HG03097 (cell line): ENCODE data around the gene MAP3K5.
"Not testable (repeated sequence)": the region's sequence is repeated elsewhere in the genome, so short reads cannot be mapped to it uniquely, and the experiment has no call there.

ENCODE experiments used
- ATAC-seq: cut with Tn5 transposase; IDR thresholded peaks from one replicate; pipeline ENCODE4 v1.9.1; 2021; ENCODE audit not compliant: unreplicated experiment, low FRiP score

Gene MAP3K5

GRCh38 chr6:136586295-136586694 is 206.0 kb downstream of the MAP3K5 start:
- no peak for ATAC-seq

DNA sequence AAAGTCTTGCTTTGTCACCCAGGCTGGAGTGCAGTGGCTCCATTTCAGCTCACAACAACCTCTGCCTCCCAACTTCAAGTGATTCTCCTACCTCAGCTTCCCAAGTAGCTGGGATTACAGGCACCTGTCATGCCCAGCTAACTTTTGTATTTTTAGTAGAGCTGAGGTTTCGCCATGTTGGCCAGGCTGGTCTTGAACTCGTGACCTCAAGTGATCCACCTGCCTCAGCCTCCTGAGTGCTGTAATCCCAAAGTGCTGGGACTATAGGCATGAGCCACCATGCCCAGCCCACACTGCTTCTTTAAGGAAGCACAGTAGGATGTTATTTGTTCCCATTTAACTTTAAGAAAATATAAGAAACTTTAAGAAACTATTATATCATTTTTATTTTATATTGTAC is 206.8 kb downstream of the MAP3K5 start:
- not testable (repeated sequence) for ATAC-seq

DNA sequence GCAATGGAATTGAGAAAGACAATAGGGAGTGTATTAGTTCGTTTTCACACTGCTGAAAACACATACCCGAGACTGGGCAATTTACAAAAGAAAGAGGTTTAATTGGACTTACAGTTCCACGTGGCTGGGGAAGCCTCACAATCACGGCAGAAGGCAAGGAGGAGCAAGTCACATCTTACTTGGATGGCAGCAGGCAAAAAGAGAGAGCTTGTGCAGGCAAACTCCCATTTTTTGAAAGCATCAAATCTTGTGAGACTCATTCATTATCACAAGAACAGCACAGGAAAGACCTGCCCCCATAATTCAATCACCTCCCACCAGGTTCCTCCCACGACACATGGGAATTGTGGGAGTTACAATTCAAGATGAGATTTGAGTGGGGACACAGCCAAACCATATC is 208.0 kb downstream of the MAP3K5 start:
- not testable (repeated sequence) for ATAC-seq

- no peak for ATAC-seq
These were observed 209.4 kb downstream of the MAP3K5 start for GRCh38 chr6:136582711-136583471.

GRCh38 chr6:136579800-136580199 is 212.5 kb downstream of the MAP3K5 start:
- no peak for ATAC-seq

- no peak for ATAC-seq
These were observed 215.5 kb downstream of the MAP3K5 start for GRCh38 chr6:136576821-136577220.

- ATAC-seq = no peak
These were observed 220.8 kb downstream of the MAP3K5 start for GRCh38 chr6:136571496-136571895.

DNA sequence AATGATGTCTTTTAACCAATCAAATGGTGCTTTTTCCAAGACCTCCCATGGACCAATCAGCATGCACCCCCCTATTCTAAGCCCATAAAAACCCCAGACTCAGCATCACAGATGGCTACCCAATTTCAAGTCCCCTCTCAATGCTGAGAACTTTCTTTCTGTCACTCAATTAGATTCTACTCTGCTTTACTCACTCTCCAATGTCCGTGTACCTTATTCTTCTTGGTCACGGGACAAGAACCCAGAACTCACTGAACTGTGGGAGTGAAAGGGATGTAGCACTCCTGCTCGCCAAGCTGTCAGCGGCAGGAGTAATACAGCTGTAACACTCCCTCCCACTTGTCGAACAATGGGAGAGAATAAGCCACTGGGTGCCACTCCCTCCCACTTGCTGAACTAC is 221.2 kb downstream of the MAP3K5 start:
- no peak for ATAC-seq

DNA sequence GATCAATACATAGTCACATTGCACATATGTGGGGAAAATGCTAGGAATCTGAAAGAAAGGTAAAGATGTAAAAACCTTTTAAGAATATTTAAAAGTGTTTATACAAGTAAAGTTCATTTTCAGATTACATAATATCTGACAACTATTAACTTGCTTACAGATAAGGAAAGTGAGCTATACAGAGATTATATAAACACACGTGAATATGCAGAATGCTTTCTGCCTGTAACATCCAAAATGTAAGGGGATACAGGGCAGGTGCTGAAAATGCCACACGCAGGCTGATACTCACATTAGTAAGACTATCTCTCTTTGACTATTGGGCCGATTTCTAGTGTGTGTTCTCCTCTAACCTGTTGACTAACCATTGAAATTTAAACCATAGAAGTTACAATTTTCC is 224.1 kb downstream of the MAP3K5 start:
- no peak for ATAC-seq

GRCh38 chr6:136567688-136568087 is 224.6 kb downstream of the MAP3K5 start:
- no peak for ATAC-seq

DNA sequence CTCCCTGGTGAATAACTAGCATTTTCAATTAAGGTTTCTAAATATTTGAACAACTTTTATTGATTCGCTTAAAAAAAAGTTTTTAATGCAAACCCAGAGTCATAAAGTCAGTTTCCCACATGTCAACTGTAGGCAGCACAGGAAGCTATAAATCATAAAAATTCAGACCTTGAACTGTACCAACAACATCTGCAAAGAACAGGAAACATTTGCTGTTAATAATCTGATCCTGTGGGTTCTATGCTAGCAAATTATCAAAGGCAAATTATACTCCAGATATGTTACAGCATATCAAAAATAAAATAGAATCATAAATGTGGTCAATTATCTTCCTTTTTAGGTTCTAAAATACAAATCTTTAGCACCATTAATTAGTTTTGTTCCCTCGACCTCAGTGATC is 225.4 kb downstream of the MAP3K5 start:
- no peak for ATAC-seq

GRCh38 chr6:136566007-136566487 is 226.2 kb downstream of the MAP3K5 start:
- no peak for ATAC-seq

GRCh38 chr6:136564180-136564579 is 228.1 kb downstream of the MAP3K5 start:
- ATAC-seq = no peak

- no peak for ATAC-seq
These were observed 228.7 kb downstream of the MAP3K5 start for GRCh38 chr6:136563386-136564152.

- no peak for ATAC-seq
These were observed 230.1 kb downstream of the MAP3K5 start for GRCh38 chr6:136562211-136562610.

- no peak for ATAC-seq
These were observed 239.0 kb downstream of the MAP3K5 start for GRCh38 chr6:136553166-136553787.

GRCh38 chr6:136552054-136552453 is 240.2 kb downstream of the MAP3K5 start:
- no peak for ATAC-seq

- ATAC-seq = no peak
These were observed 241.2 kb downstream of the MAP3K5 start for GRCh38 chr6:136551103-136551502.

GRCh38 chr6:136550330-136551071 is 241.8 kb downstream of the MAP3K5 start, which contains the start of gene MAP7:
MAP7 (minus strand) TSS chr6:136550422; CDS start chr6:136550408, 14 bp downstream.
- peak; percentile 53 for ATAC-seq

GRCh38 chr6:136550045-136550329 is 242.3 kb downstream of the MAP3K5 start:
- ATAC-seq = peak; percentile 41
